DOHH2 (cell line): ENCODE data around the gene IFI16.
A peak's percentile ranks its signal among the peaks of the same experiment; 100 is the strongest.

Experiments used
- H3F3A ChIP-seq: fragments of 200-600 bp; sonication (generic), shearing (Covaris generic); 2 replicates; pipeline ENCODE4 v1.6.0; 2016; ENCODE audit warnings: antibody characterized with exemption, mild to moderate bottlenecking; ENCODE audit not compliant: control insufficient read depth, insufficient read depth
- H3K27ac ChIP-seq: fragments of 200-600 bp; sonication (generic); 2 replicates; pipeline ENCODE4 v1.5.1; 2014; ENCODE audit warnings: low read depth, mild to moderate bottlenecking, low read length, moderate library complexity
- H3K27me3 ChIP-seq: fragments of 200-600 bp; sonication (generic); 2 replicates; pipeline ENCODE4 v1.6.1; 2014; ENCODE audit warnings: mild to moderate bottlenecking, low read length, mixed read lengths; ENCODE audit not compliant: control insufficient read depth
- H3K36me3 ChIP-seq: fragments of 200-600 bp; sonication (generic); 2 replicates; pipeline ENCODE4 v1.6.1; 2014; ENCODE audit warnings: mild to moderate bottlenecking, low read length, moderate library complexity, mixed read lengths; ENCODE audit not compliant: control insufficient read depth
- H3K4me1 ChIP-seq: fragments of 200-600 bp; sonication (generic); 2 replicates; pipeline ENCODE4 v1.6.1; 2014; ENCODE audit warnings: mild to moderate bottlenecking, low read length, mixed read lengths; ENCODE audit not compliant: control insufficient read depth
- H3K4me2 ChIP-seq: fragments of 200-600 bp; sonication (generic); 2 replicates; pipeline ENCODE4 v1.6.0; 2014; ENCODE audit warnings: mild to moderate bottlenecking, low read length, moderate library complexity
- H3K4me3 ChIP-seq: fragments of 200-600 bp; sonication (generic); 2 replicates; pipeline ENCODE4 v1.5.1; 2014; ENCODE audit warnings: mild to moderate bottlenecking, low read length, mixed read lengths
- H3K79me2 ChIP-seq: fragments of 200-600 bp; sonication (generic); 2 replicates; pipeline ENCODE4 v1.6.1; 2014; ENCODE audit warnings: mild to moderate bottlenecking, low read length, mixed read lengths; ENCODE audit not compliant: control insufficient read depth
- H3K9me2 ChIP-seq: fragments of 200-600 bp; sonication (generic); replicated peaks from 2 replicates; pipeline ENCODE4 v1.6.1; 2014; ENCODE audit warnings: mild to moderate bottlenecking, low read length, mixed read lengths; ENCODE audit not compliant: control insufficient read depth
- H3K9me3 ChIP-seq: fragments of 200-600 bp; sonication (generic); 2 replicates; pipeline ENCODE4 v1.6.1; 2014; ENCODE audit warnings: antibody characterized with exemption, low read length, mixed read lengths; ENCODE audit not compliant: control insufficient read depth, insufficient read depth
- H4K20me1 ChIP-seq: fragments of 200-600 bp; sonication (generic); 2 replicates; pipeline ENCODE4 v1.6.0; 2014; ENCODE audit warnings: low read depth, mild to moderate bottlenecking, antibody characterized with exemption, low read length, moderate library complexity; ENCODE audit not compliant: control insufficient read depth, insufficient read depth
- EZH2phosphoT487 ChIP-seq: fragments of 200-600 bp; sonication (generic); IDR thresholded peaks from 2 replicates; pipeline ENCODE4 v1.6.1; 2017; ENCODE audit warnings: borderline replicate concordance, mild to moderate bottlenecking, antibody characterized with exemption, low read length, moderate library complexity, mixed read lengths
- TF ChIP-seq, protein P1 (sequence below): fragments of 200-600 bp; sonication (generic); IDR thresholded peaks from one replicate; pipeline ENCODE4 v1.5.1; 2014; ENCODE audit warnings: antibody characterized with exemption, mild to moderate bottlenecking, low read depth, low read length; ENCODE audit not compliant: poor library complexity, severe bottlenecking

The IFI16 gene

DNA sequence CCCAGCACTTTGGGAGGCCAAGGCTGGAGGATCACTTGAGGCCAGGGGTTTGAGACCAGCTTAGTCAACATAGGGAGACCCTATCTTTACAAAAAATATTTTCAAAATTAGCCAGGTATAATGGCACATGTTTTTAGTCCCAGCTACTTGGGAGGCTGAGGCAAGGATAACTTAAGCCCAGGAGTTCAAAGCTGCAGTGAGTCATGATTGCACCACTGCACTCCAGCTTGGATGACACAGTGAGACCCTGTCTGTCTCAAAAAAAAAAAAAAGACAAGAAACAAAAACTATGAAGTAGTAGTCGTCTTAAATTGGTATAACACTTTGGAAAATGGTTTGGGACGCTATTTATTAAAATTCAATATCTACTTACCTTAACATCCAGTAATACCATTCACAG is 59.2 kb downstream of the IFI16 start:
- peak overlapping the region; percentile 52 for H3K4me3 ChIP-seq
- H3F3A ChIP-seq, result peaks cover 52% of the 10 kb centered on the region
- H3K27ac ChIP-seq, result peak overlapping the region; percentile 100
- H3K79me2 ChIP-seq, result peaks cover 75% of the 10 kb centered on the region
- no peaks in the 10 kb centered on the region for H3K9me3 ChIP-seq
- peaks cover 78% of the 10 kb centered on the region for H3K36me3 ChIP-seq
- peaks cover 88% of the 10 kb centered on the region for H3K4me1 ChIP-seq
- no peaks in the 10 kb centered on the region for H3K27me3 ChIP-seq
- TF ChIP-seq, protein P1, sequence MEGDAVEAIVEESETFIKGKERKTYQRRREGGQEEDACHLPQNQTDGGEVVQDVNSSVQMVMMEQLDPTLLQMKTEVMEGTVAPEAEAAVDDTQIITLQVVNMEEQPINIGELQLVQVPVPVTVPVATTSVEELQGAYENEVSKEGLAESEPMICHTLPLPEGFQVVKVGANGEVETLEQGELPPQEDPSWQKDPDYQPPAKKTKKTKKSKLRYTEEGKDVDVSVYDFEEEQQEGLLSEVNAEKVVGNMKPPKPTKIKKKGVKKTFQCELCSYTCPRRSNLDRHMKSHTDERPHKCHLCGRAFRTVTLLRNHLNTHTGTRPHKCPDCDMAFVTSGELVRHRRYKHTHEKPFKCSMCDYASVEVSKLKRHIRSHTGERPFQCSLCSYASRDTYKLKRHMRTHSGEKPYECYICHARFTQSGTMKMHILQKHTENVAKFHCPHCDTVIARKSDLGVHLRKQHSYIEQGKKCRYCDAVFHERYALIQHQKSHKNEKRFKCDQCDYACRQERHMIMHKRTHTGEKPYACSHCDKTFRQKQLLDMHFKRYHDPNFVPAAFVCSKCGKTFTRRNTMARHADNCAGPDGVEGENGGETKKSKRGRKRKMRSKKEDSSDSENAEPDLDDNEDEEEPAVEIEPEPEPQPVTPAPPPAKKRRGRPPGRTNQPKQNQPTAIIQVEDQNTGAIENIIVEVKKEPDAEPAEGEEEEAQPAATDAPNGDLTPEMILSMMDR, result no peak
- no peak for TF ChIP-seq EZH2phosphoT487
- peak overlapping the region; percentile 74 for H3K4me2 ChIP-seq
- H3K9me2 ChIP-seq, result no peaks in the 10 kb centered on the region
- H4K20me1 ChIP-seq, result no peaks in the 10 kb centered on the region

DNA sequence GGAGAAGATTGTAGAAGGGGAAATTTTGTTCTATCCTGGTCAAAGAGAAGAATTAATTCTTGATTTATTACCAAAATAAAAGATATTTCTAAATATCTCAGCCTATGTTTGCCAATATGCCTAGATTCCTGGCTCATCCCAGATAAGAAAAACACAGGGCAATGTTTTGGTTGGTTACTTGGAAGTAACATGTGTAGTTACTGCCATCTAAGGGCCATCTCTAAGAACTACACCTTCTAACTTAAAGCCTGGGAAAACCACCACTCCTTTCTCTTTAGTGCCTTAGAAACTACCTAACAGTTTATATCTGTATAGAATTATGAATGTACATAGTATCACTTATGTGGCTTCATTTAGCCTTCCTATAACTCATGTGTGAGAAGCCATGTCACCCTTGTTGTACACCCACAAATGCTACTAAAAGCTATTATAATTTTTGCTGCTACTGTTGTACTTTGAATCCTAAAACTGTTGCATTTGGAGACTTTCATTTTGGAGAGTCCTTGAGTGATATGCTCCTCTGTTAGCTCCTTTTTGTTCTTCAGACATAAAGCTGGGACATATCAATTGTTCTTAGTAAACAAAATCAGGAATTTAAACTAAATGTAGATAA is 62.4 kb downstream of the IFI16 start:
- Histone ChIP-seq H3K27me3 (no peaks in the 10 kb centered on the region), H3K4me3 (peak overlapping the region; percentile 76), H3K79me2 (peaks cover 79% of the 10 kb centered on the region), H3K4me2 (peak overlapping the region; percentile 74), H3K36me3 (peaks cover 71% of the 10 kb centered on the region), H3F3A (peaks cover 46% of the 10 kb centered on the region), H3K4me1 (peaks cover 71% of the 10 kb centered on the region), H3K9me2 (no peaks in the 10 kb centered on the region), H4K20me1 (no peaks in the 10 kb centered on the region), H3K27ac (peak overlapping the region; percentile 100), H3K9me3 (no peaks in the 10 kb centered on the region)
- TF ChIP-seq, protein P1, result peak; percentile 64
- no peak for TF ChIP-seq EZH2phosphoT487

DNA sequence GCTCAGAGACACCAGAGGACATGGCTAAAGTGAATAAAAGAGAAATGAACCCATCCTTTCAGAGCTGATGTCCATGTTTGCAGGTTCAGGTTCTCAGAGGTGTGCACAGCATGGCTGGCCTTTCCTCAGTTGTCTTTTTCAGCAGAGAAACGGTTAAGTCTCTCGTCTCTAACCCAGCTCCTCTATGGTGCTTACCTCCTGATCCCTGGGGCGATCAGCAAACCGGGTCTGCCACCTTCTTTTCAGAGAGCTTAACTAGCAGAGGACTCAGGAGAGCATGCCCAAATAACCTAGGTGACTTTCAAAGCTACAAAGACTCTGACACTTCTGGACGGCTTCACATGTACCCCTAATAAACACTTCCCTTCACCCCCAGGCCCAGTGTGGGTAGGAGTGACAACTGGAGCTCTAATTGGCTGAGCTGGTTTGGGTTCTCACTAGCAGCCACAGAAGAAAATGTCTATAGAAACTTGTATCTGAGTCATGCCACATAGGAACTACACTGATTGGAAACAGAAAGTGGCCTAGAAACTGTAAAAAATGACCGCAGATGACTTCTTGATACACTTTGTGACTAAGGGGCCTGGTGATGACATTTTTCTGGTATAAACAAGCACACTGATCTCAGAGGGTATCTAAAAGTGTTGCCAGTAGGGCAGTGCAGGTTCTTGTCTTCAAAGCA is 66.9 kb downstream of the IFI16 start, which contains the start of gene AIM2:
AIM2 (minus strand) TSS at position 329 of the 682 bp plus-strand sequence. CDS start 3,267 bp downstream, outside the sequence.
- Histone ChIP-seq H3K4me1 (peaks cover 39% of the 10 kb centered on the region), H3K4me2 (peak within 1 kb of the TSS; percentile 74), H3K9me3 (no peaks in the 10 kb centered on the region), H3K36me3 (peaks cover 43% of the 10 kb centered on the region), H3F3A (peaks cover 14% of the 10 kb centered on the region), H3K4me3 (peak within 1 kb of the TSS; percentile 76), H3K27ac (peak within 1 kb of the TSS; percentile 100), H4K20me1 (no peaks in the 10 kb centered on the region), H3K79me2 (peaks cover 60% of the 10 kb centered on the region), H3K9me2 (no peaks in the 10 kb centered on the region), H3K27me3 (no peaks in the 10 kb centered on the region)
- TF ChIP-seq, protein P1, result no peak
- no peak for TF ChIP-seq EZH2phosphoT487
